Calu3 (cell line): ENCODE results near the gene IL6. TPM values are rescaled to one million over a fixed set of nuclear protein-coding genes. Genes with fewer than 3 reads are reported as not detected.

Source experiments
- BruUV-seq: library from RNA; stranded (reverse); fragments of 400-500 nt; replicated peaks from 2 replicates; lab custom pipeline; 2021; lab: Mats Ljungman, UMichigan
- CTCF ChIA-PET: fragments of 300-600 bp; sonication (Branson Sonifier 250); formaldehyde crosslinking; loops from one replicate; lab custom pipeline; 2022; ENCODE audit warnings: antibody characterized with exemption; lab: Charles Lee
- DNase-seq: peaks from one replicate; pipeline ENCODE4 v3.0.0; 2022
- H3K27ac Mint-ChIP-seq: one replicate; pipeline ENCODE4 v1.8.0; 2022; ENCODE audit warnings: mixed read lengths; ENCODE audit not compliant: unreplicated experiment
- H3K27me3 Mint-ChIP-seq: one replicate; pipeline ENCODE4 v1.8.0; 2022; ENCODE audit warnings: mixed read lengths; ENCODE audit not compliant: unreplicated experiment
- H3K36me3 Mint-ChIP-seq: one replicate; pipeline ENCODE4 v1.8.0; 2022; ENCODE audit warnings: mild to moderate bottlenecking, moderate library complexity, mixed read lengths; ENCODE audit not compliant: insufficient read depth, unreplicated experiment
- H3K4me1 Mint-ChIP-seq: one replicate; pipeline ENCODE4 v1.8.0; 2022; ENCODE audit warnings: mild to moderate bottlenecking, low read depth, mixed read lengths; ENCODE audit not compliant: unreplicated experiment
- H3K4me3 Mint-ChIP-seq: one replicate; pipeline ENCODE4 v1.8.0; 2022; ENCODE audit warnings: mild to moderate bottlenecking, low read depth, moderate library complexity, mixed read lengths; ENCODE audit not compliant: unreplicated experiment
- H3K9me3 Mint-ChIP-seq: one replicate; pipeline ENCODE4 v1.8.0; 2022; ENCODE audit warnings: low read depth, mixed read lengths; ENCODE audit not compliant: unreplicated experiment
- CTCF ChIP-seq: fragments of 200-600 bp; IDR thresholded peaks from one replicate; pipeline ENCODE4 v1.8.0; 2022; ENCODE audit warnings: antibody characterized with exemption; ENCODE audit not compliant: unreplicated experiment
- intact Hi-C: fragments of 100-400 bp; cut with micrococcal nuclease; formaldehyde crosslinking; loops from one replicate; pipeline ENCODE4 v1.10.0; 2022; ENCODE audit not compliant: unreplicated experiment
- total RNA-seq: library from RNA; stranded (reverse); gene quantifications from 2 replicates; pipeline ENCODE4 v1.2.3, GENCODE V29; 2022

Gene IL6
- total RNA-seq, 1 experiment from 2014 or later: 20.7 TPM

- intact Hi-C loops: no loop called here
- H3K4me1 Mint-ChIP-seq: peaks cover 35% of the 10 kb centered on the region
- CTCF ChIA-PET: interaction anchor here (1.1 to 2.8 kb wide), 2 partner anchors 154 to 170 kb away, joined by 7 to 63 read pairs; no protein-coding TSS in a partner anchor
- DNase-seq: peak; percentile 32
- H3K27ac Mint-ChIP-seq: peak overlapping the region; percentile 2
- H3K36me3 Mint-ChIP-seq: peaks cover 24% of the 10 kb centered on the region
- TF ChIP-seq CTCF: no peak
- no peaks in the 10 kb centered on the region for H3K27me3 Mint-ChIP-seq
- no peaks in the 10 kb centered on the region for H3K9me3 Mint-ChIP-seq
- no TSS peak for BruUV-seq
- peak overlapping the region; percentile 3 for H3K4me3 Mint-ChIP-seq
Measured at GRCh38 chr7:22730921-22731654, 4.1 kb downstream of the IL6 start.

- no peak overlapping the region for H3K4me3 Mint-ChIP-seq
- H3K27me3 Mint-ChIP-seq: peaks cover 6% of the 10 kb centered on the region
- no peak overlapping the region for H3K27ac Mint-ChIP-seq
- peaks cover 18% of the 10 kb centered on the region for H3K36me3 Mint-ChIP-seq
- CTCF ChIA-PET: interaction anchor here (1.1 to 2.8 kb wide), 2 partner anchors 154 to 171 kb away, joined by 7 to 63 read pairs; no protein-coding TSS in a partner anchor
- peaks cover 28% of the 10 kb centered on the region for H3K4me1 Mint-ChIP-seq
- no peak for DNase-seq
- BruUV-seq: no TSS peak
- no peaks in the 10 kb centered on the region for H3K9me3 Mint-ChIP-seq
- TF ChIP-seq CTCF: no peak
- intact Hi-C loops: loop anchor here (1.0 kb wide), 2 partner anchors 171 to 324 kb away; no protein-coding TSS in a partner anchor
Measured at GRCh38 chr7:22731766-22732165, 4.8 kb downstream of the IL6 start.

- intact Hi-C loops: loop anchor here (1.0 kb wide), 2 partner anchors 172 to 323 kb away; no protein-coding TSS in a partner anchor
- Mint-ChIP-seq H3K27me3 (peaks cover 15% of the 10 kb centered on the region), H3K27ac (no peak overlapping the region), H3K9me3 (no peaks in the 10 kb centered on the region), H3K36me3 (peaks cover 9% of the 10 kb centered on the region), H3K4me3 (no peak overlapping the region), H3K4me1 (peaks cover 20% of the 10 kb centered on the region)
- BruUV-seq: no TSS peak
- CTCF ChIA-PET: interaction anchor here (0.6 to 2.8 kb wide), 7 partner anchors 36 to 172 kb away, joined by 3 to 63 read pairs (median 6); no protein-coding TSS in a partner anchor
- DNase-seq: peak; percentile 67
- peak; percentile 69 for TF ChIP-seq CTCF
Measured at GRCh38 chr7:22732556-22733126, 5.6 kb downstream of the IL6 start.

GRCh38 chr7:22733761-22734160 is 6.8 kb downstream of the IL6 start:
- H3K9me3 Mint-ChIP-seq: no peaks in the 10 kb centered on the region
- CTCF ChIA-PET: interaction anchor here (0.9 kb wide), 1 partner anchor 11 kb away, joined by 3 read pairs; no protein-coding TSS in a partner anchor
- intact Hi-C loops: no loop called here
- peaks cover 10% of the 10 kb centered on the region for H3K4me1 Mint-ChIP-seq
- no peak overlapping the region for H3K4me3 Mint-ChIP-seq
- no peak for DNase-seq
- peaks cover 9% of the 10 kb centered on the region for H3K36me3 Mint-ChIP-seq
- no peak for TF ChIP-seq CTCF
- peaks cover 26% of the 10 kb centered on the region for H3K27me3 Mint-ChIP-seq
- BruUV-seq: no TSS peak
- H3K27ac Mint-ChIP-seq: no peak overlapping the region
